HG02884 (cell line): Measurements from ENCODE around the gene ARHGAP27.

ENCODE experiments used
- ATAC-seq: cut with Tn5 transposase; IDR thresholded peaks from one replicate; pipeline ENCODE4 v1.9.1; 2021; ENCODE audit warnings: mild to moderate bottlenecking, moderate library complexity; ENCODE audit not compliant: unreplicated experiment

Gene ARHGAP27

DNA sequence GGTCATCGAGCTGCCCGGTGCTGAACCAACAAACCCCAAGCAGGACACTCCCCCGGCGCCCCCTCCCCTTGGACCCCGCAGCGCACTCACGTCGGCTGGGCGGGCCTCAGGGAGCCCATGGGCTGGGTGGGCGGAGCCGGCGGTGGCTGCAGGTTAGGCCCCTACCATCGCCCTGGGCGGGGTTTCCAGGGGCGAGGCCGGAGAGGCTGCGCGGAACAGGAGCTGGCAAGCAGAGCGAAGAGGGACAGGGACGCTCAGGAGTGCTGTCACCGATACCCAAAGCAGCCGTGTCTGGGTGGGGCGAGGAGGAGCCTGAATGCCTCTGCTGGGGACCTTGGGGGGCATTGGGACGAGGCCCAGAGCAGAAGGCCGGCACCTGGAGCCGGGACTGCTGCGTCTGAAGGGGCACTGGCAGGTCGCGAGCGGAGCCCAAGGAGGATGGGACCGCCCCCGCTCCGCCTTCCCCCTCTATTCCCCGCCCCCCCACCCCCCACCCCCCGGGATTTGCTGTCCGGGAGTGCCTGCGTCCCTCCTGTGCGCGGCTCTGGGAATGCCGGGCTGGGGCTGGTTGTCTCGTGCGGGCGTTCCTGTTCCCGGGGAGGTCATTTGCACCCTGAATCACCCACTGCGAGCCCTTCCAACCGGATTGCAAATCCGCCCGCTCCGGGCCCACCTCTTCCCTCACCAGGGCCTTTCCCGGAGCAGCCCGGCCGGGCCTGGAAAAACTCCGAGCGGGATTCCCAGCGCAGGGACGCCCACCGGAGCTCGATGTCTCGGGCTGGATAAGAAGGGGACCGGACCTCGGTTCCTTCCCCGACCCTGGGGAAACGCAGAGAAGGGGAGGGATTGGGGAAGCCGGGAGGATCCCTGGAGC is 902 bp downstream of the ARHGAP27 start:
- ATAC-seq: no peak

- ATAC-seq: no peak
Observed at GRCh38 chr17:45430738-45431530, 1.7 kb downstream of the ARHGAP27 start.

DNA sequence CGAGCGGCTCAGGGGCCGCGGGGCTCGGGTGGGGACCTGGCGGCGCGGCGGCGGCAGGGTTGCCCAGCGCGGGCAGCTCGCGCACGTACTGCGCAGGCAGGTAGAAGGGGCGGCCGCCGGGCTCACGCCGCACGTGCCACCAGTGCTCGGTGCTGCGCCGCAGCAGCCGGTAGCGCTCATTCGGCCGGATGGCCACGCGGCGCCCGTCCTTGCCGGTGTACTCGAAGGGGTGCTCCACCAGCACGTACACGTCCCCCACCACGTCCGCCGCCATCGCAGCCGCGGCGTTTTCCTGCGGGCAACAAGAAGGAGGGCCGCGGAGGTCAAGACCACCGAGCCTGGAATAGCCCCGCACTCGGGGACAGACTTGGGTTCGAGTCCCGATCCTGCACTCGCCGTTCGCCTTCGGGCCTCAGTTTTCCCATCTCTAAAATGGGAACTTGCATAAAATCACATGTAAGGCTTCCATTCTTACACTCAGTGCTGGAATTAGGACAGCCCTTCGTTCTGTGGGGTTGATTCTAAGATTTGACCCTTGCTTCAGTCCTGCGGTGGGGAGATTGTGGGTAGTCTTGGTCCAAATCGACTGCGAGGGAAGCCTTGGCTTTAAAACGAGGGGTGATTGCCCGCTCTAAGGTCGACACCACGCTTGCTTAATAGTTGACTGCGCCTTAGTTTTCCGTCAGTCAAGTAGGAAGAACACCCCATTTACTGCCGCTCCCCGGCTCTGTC is 2.5 kb downstream of the ARHGAP27 start:
- ATAC-seq: no peak

DNA sequence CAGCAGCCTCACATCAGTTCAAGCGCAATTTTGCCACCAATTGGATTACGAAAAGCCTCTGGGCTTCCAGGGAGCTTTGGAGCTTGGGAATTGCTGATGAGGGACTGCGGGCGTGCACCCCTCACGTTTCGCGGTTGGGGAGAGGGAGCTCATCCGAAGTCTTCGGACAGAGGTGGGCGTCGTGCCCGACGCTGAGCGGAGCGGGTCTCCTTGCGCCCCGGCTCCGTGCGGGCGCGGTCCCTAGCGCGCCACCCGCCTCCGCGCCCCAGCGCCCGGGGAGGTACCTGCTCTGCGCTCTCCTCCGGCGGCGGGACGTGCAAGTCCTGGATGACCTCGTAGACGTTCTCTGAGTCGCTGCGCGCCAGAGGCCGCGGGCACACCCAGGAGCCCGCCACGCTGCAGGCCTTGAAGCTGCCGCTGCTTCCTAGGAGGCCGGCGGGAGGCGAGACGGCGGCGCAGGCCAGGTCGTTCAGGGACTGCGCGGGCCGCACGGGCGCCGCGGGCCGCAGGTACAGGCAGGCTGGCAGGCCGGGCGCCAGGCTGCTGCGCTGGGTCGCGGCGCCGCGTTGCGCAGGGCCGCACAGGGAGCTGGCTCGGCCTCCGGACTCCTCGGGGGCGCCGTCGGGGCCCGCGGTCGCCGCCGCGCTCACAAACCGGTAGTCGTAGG is 3.2 kb downstream of the ARHGAP27 start:
- no peak for ATAC-seq

DNA sequence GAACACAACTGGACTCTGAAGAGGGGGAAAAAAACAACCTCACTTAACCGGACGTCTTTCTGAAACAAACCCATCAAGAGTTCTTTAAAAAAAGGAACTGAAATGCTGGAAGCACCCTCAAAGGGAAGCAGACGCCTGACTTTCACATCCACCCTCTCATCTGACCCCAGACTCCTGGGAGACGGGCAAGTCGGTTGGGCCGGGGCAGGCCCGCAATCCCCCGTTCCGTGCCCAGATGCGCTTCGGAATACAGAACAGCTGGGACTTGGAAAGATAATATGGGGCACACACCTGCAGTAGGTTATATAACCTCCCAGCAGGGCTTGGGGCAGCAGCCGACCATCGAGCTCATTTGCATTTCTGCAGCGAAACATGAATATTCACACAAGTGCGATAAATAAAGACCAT is 3.7 kb downstream of the ARHGAP27 start:
- ATAC-seq: no peak

DNA sequence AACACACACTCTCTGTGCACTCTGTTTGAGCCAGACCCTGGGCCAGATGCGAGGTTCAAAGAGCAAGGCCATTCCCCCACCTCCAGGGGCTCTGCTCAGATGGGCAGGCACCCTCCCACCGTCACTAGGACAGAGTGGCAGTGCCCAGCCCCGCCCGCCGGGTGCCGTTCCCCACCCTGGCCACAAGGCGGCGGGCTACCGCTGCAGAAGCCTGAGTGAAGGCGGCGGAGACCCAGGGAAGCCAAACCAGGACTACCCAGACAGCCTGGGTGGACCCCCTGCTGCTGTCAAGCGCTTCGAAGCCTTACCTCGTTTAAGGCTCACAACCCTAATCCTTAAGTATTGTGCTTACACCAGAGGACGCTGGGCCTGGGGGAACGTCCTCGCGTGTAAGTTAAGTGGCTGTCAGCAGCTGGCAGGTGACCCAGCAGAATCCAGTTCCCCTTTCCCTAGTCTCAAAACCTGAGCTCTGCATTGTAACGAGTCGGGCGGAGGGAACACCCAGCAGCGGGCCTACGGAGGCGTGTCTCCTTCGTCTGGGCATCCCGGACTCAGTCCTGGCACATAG is 4.5 kb downstream of the ARHGAP27 start:
- ATAC-seq: no peak

DNA sequence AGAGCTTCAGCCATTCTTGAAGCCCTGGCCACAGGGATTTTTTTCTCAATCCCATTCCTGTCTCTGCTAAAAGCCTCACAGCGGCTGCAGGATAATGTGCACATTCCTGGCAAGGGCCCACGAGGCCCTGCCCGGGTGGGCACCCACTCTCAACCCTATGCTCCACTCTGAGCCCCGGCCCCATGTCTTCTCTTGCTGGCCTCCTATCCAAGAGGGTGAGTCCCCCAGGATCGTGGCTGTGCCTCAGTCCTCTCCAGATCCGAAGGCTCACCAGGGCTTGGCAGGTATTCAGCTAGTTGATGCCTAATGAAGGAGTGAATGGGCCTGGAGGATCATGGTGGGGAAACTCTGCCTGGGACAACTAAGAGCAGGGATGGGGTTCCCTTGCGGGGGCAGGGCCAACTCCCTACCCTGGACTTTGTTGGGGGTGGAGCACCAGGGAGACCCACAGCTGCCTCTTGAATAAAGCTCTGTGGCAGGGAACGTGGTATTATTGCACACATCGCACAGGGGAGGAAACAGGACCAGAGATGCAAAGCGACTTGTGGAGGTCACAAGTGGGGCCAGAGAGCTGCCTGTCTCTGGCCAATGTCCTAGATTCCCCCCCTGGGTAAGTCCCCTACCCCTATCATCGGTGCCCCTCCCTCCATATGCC is 5.4 kb downstream of the ARHGAP27 start:
- ATAC-seq: no peak

DNA sequence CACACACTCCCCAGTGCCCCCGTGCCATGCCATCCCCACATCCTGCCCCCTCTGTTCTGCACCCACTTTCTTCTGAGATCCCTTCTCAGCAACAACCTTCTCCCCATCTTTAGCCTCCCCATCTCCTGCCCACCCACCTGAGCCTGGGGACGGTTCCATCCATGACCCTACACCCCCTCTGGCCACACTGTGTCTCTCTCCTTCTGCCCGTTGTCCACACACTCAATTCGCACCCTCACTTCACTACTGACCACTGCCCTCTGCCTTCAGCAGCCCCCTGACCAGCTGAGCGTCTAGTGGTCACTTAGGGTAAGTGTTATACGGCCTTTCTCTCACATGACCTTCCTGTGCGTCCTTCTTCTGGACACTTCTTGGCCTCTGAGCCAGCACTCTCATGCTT is 6.1 kb downstream of the ARHGAP27 start:
- ATAC-seq: no peak

GRCh38 chr17:45425984-45426413 is 6.7 kb downstream of the ARHGAP27 start:
- ATAC-seq: no peak

- no peak for ATAC-seq
Observed at GRCh38 chr17:45425125-45425983, 7.3 kb downstream of the ARHGAP27 start.

- no peak for ATAC-seq
Observed at GRCh38 chr17:45424769-45425124, 7.9 kb downstream of the ARHGAP27 start.

- ATAC-seq: no peak
Observed at GRCh38 chr17:45423975-45424335, 8.7 kb downstream of the ARHGAP27 start.

- ATAC-seq: no peak
Observed at GRCh38 chr17:45423304-45423974, 9.2 kb downstream of the ARHGAP27 start.

DNA sequence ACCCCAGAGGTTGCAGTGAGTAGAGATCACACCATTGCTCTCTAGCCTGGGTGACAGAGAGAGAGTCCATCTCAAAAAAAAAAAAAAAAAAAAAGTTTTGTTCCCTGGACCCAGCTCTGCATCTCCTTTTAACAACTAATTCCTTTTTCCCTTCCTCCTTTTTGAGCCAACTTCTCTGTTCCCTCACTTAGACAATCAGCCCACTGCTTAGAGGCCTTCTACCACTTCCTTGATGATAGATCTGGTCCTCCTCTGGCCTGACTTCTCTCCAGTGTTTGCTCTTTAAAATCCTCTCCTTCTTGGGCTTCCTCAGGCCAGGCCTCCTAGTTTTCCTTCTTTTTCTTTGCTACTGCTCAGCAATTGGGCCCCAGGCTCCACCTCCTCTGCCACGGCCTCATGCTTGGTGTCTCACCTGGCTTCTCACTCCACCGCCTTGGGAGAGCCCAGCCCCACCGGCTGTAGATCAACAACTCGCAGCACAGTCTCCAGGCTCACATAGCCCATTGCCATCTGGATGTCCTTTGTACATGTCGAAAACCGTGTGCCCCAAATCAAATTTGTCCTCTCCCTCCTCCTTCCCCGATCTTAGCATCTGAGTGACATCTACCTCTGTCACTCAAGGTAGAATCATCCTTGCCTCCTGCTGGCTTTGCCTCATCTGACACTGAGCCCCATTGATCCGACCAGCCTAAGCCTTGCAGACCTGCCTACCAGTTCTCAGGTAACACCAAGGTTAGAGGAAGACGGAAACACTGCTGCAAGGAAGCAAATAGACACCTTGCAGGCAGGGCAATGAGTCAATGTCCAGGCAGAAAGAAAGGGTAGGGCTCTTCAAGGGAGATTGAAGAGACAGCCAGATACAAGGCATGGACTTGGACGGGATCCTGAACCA is 17.4 kb downstream of the ARHGAP27 start:
- ATAC-seq: no peak

DNA sequence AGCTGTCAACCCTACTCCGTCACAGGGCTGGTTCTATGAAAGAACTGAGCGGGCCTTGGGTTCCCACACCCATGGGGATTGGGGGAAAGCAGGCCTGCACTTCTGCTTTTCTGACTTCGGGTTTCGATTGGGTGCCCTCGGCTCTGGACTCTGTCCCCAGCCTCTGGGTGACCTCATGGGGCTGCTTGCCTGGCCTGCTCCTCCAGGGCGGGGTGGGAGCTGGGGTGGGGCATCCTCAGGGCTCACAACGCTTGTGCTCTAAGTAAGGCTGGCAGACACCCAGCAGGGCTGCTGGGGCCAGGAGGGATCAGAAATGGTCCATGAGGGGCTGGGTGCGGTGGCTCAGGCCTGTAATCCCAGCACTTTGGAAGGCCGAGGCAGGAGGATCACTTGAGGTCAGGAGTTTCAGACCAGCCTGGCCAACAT is 19.2 kb downstream of the ARHGAP27 start:
- ATAC-seq: no peak

- ATAC-seq: no peak
Observed at GRCh38 chr17:45411348-45412105, 21.1 kb downstream of the ARHGAP27 start.
